Prostate gland (tissue), 2 donors: ENCODE results near the gene MYO15B.

ENCODE experiments used
- POLR2A ChIP-seq: fragments of 450-650 bp; IDR thresholded peaks from one replicate; pipeline ENCODE4 v1.6.1; 2016; ENCODE audit warnings: antibody characterized with exemption, mild to moderate bottlenecking
- TF ChIP-seq, protein P1 (sequence below), 4 experiments: fragments of 200-600 bp in 2 of 4; fragments of 450-650 bp in 2 of 4; sonication (generic) in 2 of 4; IDR thresholded peaks; 1 replicate in 3 of 4; 2 replicates in 1 of 4; pipeline ENCODE4 v1.5.1; 2016 to 2019; ENCODE audit warnings: antibody characterized with exemption in 4 of 4, mild to moderate bottlenecking in 2 of 4, moderate library complexity in 2 of 4

DNA sequence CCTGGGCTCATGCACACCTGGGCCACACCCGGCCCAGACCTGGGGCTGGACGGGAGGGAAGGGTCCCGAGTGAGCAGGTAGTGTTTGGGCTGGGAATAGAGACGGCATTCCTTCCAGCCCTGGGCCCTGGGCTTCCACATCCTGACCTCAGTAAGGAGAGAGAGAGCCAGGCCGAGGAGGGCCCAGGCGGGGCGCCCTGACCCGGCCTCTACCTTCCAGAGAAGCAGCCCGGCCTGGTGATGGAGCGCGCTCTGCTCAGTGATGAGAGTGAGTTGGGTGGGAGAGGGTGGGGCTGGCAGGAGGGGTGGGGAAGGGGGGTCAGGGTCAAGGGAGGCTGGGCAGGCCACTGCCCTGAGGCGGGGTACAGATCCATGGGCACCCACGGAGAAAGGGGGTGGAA lies 13.6 kb upstream of the MYO15B start:
- TF ChIP-seq POLR2A, result no peak
- TF ChIP-seq, protein P1, sequence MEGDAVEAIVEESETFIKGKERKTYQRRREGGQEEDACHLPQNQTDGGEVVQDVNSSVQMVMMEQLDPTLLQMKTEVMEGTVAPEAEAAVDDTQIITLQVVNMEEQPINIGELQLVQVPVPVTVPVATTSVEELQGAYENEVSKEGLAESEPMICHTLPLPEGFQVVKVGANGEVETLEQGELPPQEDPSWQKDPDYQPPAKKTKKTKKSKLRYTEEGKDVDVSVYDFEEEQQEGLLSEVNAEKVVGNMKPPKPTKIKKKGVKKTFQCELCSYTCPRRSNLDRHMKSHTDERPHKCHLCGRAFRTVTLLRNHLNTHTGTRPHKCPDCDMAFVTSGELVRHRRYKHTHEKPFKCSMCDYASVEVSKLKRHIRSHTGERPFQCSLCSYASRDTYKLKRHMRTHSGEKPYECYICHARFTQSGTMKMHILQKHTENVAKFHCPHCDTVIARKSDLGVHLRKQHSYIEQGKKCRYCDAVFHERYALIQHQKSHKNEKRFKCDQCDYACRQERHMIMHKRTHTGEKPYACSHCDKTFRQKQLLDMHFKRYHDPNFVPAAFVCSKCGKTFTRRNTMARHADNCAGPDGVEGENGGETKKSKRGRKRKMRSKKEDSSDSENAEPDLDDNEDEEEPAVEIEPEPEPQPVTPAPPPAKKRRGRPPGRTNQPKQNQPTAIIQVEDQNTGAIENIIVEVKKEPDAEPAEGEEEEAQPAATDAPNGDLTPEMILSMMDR (IDR thresholded peaks at IDR 0.05), result no peak
